WTC11 (cell line): ENCODE results near the gene DDX55. TPM values are rescaled to one million over a fixed set of nuclear protein-coding genes. Genes with fewer than 3 reads are reported as not detected.
"Not testable (repeated sequence)": the region's sequence is repeated elsewhere in the genome, so short reads cannot be mapped to it uniquely, and the experiment has no call there.

ENCODE experiments used
- ATAC-seq: fragments of 200-7000 bp; cut with Tn5 transposase; 2 replicates; pipeline ENCODE4 v1.10.0; 2021; ENCODE audit warnings: mild to moderate bottlenecking, moderate library complexity
- CTCF ChIA-PET: fragments of 300-600 bp; sonication (Branson Sonifier 250); formaldehyde crosslinking; loops from one replicate; lab custom pipeline; 2021; ENCODE audit warnings: antibody characterized with exemption; lab: Charles Lee
- POLR2A ChIA-PET: fragments of 350-600 bp; sonication (Branson Sonifier 250); formaldehyde crosslinking; loops from one replicate; lab custom pipeline; 2021; ENCODE audit warnings: antibody characterized with exemption; lab: Charles Lee
- DNase-seq: peaks from one replicate; pipeline ENCODE4 v3.0.0; 2021; ENCODE audit warnings: low spot score
- H3K27ac Mint-ChIP-seq: 2 replicates; pipeline ENCODE4 v1.8.0; 2021; ENCODE audit warnings: mixed read lengths
- H3K27me3 Mint-ChIP-seq: 2 replicates; pipeline ENCODE4 v1.8.0; 2021; ENCODE audit warnings: low read depth, mild to moderate bottlenecking, moderate library complexity, mixed read lengths
- H3K36me3 Mint-ChIP-seq: 2 replicates; pipeline ENCODE4 v1.8.0; 2021; ENCODE audit warnings: mixed read lengths
- H3K4me1 Mint-ChIP-seq: 2 replicates; pipeline ENCODE4 v1.8.0; 2022; ENCODE audit warnings: mixed read lengths
- H3K4me3 Mint-ChIP-seq: 2 replicates; pipeline ENCODE4 v1.8.0; 2021; ENCODE audit warnings: mild to moderate bottlenecking, moderate library complexity, mixed read lengths
- H3K9me3 Mint-ChIP-seq: 2 replicates; pipeline ENCODE4 v1.8.0; 2021; ENCODE audit warnings: mixed read lengths
- ATF1 ChIP-seq: sonication (generic); formaldehyde crosslinking; IDR thresholded peaks from 2 replicates; pipeline ENCODE4 v1.8.1; 2023; ENCODE audit warnings: mild to moderate bottlenecking, moderate library complexity, missing genetic modification reagents
- ESRRA ChIP-seq: sonication (generic); formaldehyde crosslinking; IDR thresholded peaks from 2 replicates; pipeline ENCODE4 v1.8.1; 2022; ENCODE audit warnings: mild to moderate bottlenecking, missing genetic modification reagents, borderline replicate concordance
- FOXJ3 ChIP-seq: sonication (generic); formaldehyde crosslinking; IDR thresholded peaks from 2 replicates; pipeline ENCODE4 v1.9.0; 2021; ENCODE audit warnings: missing genetic modification reagents, mild to moderate bottlenecking, borderline replicate concordance
- HMGA2 ChIP-seq: fragments of 250-450 bp; sonication (Bioruptor Pico); IDR thresholded peaks from 2 replicates; pipeline ENCODE4 v1.4.0; 2021; ENCODE audit warnings: mild to moderate bottlenecking, moderate library complexity
- MYBL2 ChIP-seq: sonication (generic); formaldehyde crosslinking; IDR thresholded peaks from 2 replicates; pipeline ENCODE4 v1.8.1; 2023; ENCODE audit warnings: mild to moderate bottlenecking, moderate library complexity, missing genetic modification reagents
- NFYB ChIP-seq: sonication (generic); formaldehyde crosslinking; conservative IDR thresholded peaks from 2 replicates; pipeline ENCODE4 v1.8.0; 2022; ENCODE audit warnings: low read depth, missing genetic modification reagents
- NR1H2 ChIP-seq: sonication (generic); formaldehyde crosslinking; IDR thresholded peaks from 2 replicates; pipeline ENCODE4 v1.9.0; 2021; ENCODE audit warnings: mild to moderate bottlenecking, moderate library complexity, missing genetic modification reagents
- OVOL2 ChIP-seq: fragments of 250-450 bp; sonication (Bioruptor Pico); IDR thresholded peaks from 2 replicates; pipeline ENCODE4 v1.9.0; 2021; ENCODE audit warnings: mild to moderate bottlenecking, borderline replicate concordance
- TEAD1 ChIP-seq: sonication (generic); formaldehyde crosslinking; IDR thresholded peaks from 2 replicates; pipeline ENCODE4 v1.8.0; 2022; ENCODE audit warnings: mild to moderate bottlenecking, missing genetic modification reagents
- ZNF263 ChIP-seq: sonication (generic); formaldehyde crosslinking; IDR thresholded peaks from 2 replicates; pipeline ENCODE4 v1.8.1; 2022; ENCODE audit warnings: low read depth, mild to moderate bottlenecking, moderate library complexity, missing genetic modification reagents
- ZNF671 ChIP-seq: fragments of 250-450 bp; sonication (Bioruptor Pico); IDR thresholded peaks from 2 replicates; pipeline ENCODE4 v1.8.0; 2021; ENCODE audit warnings: mild to moderate bottlenecking
- total RNA-seq: library from RNA; stranded (reverse); gene quantifications from 3 replicates; pipeline ENCODE4 v1.2.3, GENCODE V29; 2021
- TF ChIP-seq, protein P1 (sequence below): sonication (generic); formaldehyde crosslinking; IDR thresholded peaks from 2 replicates; pipeline ENCODE4 v1.8.1; 2023; ENCODE audit warnings: mild to moderate bottlenecking, missing genetic modification reagents
- TF ChIP-seq, protein P2 (sequence below): sonication (generic); formaldehyde crosslinking; IDR thresholded peaks from 2 replicates; pipeline ENCODE4 v1.8.0; 2022; ENCODE audit warnings: mild to moderate bottlenecking, missing genetic modification reagents
- TF ChIP-seq, protein P3 (sequence below): fragments of 250-450 bp; sonication (Bioruptor Pico); IDR thresholded peaks from 2 replicates; pipeline ENCODE4 v1.9.0; 2021; ENCODE audit warnings: mild to moderate bottlenecking
- TF ChIP-seq, protein P4 (sequence below): fragments of 250-450 bp; sonication (Bioruptor Pico); IDR thresholded peaks from 2 replicates; pipeline ENCODE4 v1.9.0; 2021; ENCODE audit warnings: mild to moderate bottlenecking, borderline replicate concordance
- TF ChIP-seq, protein P5 (sequence below): sonication (generic); formaldehyde crosslinking; IDR thresholded peaks from 2 replicates; pipeline ENCODE4 v1.8.0; 2022; ENCODE audit warnings: missing genetic modification reagents

The DDX55 gene
- total RNA-seq, 1 experiment from 2014 or later, result 44.2 TPM

DNA sequence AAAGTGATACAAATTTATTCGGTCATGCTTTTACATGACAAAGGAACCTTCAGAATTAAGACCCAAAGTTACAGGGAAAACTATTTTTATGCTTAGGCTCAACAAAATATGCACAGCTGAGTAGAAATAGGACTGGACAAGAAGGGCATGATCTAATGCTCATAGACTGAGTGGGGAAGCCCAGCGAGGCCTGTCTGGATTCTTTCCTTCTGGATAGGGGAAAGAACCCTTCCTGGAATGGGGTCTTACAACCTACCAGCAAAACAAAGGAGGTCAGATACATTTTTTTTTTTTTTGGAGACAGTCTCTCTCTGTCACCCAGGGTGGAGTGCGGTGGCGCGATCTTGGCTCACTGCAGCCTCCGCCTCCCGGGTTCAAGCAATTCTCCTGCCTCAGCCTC lies 2.2 kb upstream of the DDX55 start (continued):
- TF ChIP-seq, protein P1, sequence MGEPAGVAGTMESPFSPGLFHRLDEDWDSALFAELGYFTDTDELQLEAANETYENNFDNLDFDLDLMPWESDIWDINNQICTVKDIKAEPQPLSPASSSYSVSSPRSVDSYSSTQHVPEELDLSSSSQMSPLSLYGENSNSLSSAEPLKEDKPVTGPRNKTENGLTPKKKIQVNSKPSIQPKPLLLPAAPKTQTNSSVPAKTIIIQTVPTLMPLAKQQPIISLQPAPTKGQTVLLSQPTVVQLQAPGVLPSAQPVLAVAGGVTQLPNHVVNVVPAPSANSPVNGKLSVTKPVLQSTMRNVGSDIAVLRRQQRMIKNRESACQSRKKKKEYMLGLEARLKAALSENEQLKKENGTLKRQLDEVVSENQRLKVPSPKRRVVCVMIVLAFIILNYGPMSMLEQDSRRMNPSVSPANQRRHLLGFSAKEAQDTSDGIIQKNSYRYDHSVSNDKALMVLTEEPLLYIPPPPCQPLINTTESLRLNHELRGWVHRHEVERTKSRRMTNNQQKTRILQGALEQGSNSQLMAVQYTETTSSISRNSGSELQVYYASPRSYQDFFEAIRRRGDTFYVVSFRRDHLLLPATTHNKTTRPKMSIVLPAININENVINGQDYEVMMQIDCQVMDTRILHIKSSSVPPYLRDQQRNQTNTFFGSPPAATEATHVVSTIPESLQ, result no peak
- no peak for TF ChIP-seq MYBL2
- TF ChIP-seq, all 79 proteins: peak for 0

DNA sequence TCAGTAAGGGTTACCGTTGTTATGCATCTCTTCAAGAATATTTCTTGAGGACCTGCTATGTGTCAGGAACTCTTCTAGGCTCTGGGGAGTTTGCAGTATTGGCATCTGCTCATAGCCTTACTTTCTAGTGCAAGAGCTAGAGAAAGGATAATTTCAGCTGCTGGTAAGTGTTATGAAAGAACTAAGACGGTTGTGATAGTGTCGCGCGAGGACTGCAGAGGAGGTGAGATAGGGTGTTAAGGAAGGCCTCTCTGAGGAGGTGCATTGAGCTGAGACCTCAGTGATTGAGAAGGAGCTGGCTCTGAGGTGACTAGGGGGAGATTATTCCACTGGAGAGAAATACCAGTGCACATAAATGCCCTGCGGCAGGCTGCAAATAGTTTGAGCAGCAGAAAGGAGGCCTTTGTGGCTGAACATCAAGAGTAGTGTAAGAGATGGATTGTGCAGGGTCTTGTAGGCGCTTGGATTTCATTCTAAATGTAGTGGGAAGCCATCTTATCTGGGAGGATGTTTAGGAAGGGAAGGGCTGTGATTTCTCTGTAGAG lies 824 bp downstream of the DDX55 start:
- Mint-ChIP-seq H3K36me3 (peaks cover 33% of the 10 kb centered on the region), H3K27ac (peak overlapping the region; percentile 55), H3K4me3 (peak overlapping the region; percentile 83), H3K27me3 (no peaks in the 10 kb centered on the region), H3K9me3 (no peaks in the 10 kb centered on the region), H3K4me1 (peaks cover 11% of the 10 kb centered on the region)
- TF ChIP-seq NR1H2 (no peak), ZNF263 (CRISPR knock-in tag) (no peak), FOXJ3 (no peak), ZNF671 (CRISPR knock-in tag) (no peak), HMGA2 (no peak), OVOL2 (no peak), ATF1 (CRISPR knock-in tag) (no peak), TEAD1 (CRISPR knock-in tag) (no peak), NFYB (no peak), ESRRA (CRISPR knock-in tag) (no peak)
- TF ChIP-seq, protein P2, sequence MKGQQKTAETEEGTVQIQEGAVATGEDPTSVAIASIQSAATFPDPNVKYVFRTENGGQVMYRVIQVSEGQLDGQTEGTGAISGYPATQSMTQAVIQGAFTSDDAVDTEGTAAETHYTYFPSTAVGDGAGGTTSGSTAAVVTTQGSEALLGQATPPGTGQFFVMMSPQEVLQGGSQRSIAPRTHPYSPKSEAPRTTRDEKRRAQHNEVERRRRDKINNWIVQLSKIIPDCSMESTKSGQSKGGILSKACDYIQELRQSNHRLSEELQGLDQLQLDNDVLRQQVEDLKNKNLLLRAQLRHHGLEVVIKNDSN (CRISPR knock-in tag), result no peak
- TF ChIP-seq, protein P3, sequence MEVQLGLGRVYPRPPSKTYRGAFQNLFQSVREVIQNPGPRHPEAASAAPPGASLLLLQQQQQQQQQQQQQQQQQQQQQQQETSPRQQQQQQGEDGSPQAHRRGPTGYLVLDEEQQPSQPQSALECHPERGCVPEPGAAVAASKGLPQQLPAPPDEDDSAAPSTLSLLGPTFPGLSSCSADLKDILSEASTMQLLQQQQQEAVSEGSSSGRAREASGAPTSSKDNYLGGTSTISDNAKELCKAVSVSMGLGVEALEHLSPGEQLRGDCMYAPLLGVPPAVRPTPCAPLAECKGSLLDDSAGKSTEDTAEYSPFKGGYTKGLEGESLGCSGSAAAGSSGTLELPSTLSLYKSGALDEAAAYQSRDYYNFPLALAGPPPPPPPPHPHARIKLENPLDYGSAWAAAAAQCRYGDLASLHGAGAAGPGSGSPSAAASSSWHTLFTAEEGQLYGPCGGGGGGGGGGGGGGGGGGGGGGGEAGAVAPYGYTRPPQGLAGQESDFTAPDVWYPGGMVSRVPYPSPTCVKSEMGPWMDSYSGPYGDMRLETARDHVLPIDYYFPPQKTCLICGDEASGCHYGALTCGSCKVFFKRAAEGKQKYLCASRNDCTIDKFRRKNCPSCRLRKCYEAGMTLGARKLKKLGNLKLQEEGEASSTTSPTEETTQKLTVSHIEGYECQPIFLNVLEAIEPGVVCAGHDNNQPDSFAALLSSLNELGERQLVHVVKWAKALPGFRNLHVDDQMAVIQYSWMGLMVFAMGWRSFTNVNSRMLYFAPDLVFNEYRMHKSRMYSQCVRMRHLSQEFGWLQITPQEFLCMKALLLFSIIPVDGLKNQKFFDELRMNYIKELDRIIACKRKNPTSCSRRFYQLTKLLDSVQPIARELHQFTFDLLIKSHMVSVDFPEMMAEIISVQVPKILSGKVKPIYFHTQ (CRISPR knock-in tag), result no peak
- TF ChIP-seq, protein P4, sequence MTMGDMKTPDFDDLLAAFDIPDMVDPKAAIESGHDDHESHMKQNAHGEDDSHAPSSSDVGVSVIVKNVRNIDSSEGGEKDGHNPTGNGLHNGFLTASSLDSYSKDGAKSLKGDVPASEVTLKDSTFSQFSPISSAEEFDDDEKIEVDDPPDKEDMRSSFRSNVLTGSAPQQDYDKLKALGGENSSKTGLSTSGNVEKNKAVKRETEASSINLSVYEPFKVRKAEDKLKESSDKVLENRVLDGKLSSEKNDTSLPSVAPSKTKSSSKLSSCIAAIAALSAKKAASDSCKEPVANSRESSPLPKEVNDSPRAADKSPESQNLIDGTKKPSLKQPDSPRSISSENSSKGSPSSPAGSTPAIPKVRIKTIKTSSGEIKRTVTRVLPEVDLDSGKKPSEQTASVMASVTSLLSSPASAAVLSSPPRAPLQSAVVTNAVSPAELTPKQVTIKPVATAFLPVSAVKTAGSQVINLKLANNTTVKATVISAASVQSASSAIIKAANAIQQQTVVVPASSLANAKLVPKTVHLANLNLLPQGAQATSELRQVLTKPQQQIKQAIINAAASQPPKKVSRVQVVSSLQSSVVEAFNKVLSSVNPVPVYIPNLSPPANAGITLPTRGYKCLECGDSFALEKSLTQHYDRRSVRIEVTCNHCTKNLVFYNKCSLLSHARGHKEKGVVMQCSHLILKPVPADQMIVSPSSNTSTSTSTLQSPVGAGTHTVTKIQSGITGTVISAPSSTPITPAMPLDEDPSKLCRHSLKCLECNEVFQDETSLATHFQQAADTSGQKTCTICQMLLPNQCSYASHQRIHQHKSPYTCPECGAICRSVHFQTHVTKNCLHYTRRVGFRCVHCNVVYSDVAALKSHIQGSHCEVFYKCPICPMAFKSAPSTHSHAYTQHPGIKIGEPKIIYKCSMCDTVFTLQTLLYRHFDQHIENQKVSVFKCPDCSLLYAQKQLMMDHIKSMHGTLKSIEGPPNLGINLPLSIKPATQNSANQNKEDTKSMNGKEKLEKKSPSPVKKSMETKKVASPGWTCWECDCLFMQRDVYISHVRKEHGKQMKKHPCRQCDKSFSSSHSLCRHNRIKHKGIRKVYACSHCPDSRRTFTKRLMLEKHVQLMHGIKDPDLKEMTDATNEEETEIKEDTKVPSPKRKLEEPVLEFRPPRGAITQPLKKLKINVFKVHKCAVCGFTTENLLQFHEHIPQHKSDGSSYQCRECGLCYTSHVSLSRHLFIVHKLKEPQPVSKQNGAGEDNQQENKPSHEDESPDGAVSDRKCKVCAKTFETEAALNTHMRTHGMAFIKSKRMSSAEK (CRISPR knock-in tag), result no peak
- TF ChIP-seq, protein P5, sequence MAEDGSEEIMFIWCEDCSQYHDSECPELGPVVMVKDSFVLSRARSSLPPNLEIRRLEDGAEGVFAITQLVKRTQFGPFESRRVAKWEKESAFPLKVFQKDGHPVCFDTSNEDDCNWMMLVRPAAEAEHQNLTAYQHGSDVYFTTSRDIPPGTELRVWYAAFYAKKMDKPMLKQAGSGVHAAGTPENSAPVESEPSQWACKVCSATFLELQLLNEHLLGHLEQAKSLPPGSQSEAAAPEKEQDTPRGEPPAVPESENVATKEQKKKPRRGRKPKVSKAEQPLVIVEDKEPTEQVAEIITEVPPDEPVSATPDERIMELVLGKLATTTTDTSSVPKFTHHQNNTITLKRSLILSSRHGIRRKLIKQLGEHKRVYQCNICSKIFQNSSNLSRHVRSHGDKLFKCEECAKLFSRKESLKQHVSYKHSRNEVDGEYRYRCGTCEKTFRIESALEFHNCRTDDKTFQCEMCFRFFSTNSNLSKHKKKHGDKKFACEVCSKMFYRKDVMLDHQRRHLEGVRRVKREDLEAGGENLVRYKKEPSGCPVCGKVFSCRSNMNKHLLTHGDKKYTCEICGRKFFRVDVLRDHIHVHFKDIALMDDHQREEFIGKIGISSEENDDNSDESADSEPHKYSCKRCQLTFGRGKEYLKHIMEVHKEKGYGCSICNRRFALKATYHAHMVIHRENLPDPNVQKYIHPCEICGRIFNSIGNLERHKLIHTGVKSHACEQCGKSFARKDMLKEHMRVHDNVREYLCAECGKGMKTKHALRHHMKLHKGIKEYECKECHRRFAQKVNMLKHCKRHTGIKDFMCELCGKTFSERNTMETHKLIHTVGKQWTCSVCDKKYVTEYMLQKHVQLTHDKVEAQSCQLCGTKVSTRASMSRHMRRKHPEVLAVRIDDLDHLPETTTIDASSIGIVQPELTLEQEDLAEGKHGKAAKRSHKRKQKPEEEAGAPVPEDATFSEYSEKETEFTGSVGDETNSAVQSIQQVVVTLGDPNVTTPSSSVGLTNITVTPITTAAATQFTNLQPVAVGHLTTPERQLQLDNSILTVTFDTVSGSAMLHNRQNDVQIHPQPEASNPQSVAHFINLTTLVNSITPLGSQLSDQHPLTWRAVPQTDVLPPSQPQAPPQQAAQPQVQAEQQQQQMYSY, result no peak
- ATAC-seq, result no peak
- CTCF ChIA-PET, result interaction anchor here (0.6 to 1.5 kb wide), 3 partner anchors 16 to 1147 kb away, joined by 3 to 4 read pairs (median 3); no protein-coding TSS in a partner anchor
- no peak for DNase-seq
- POLR2A ChIA-PET, result interaction anchor here (1.3 to 1.4 kb wide), 2 partner anchors 31 to 110 kb away, joined by 3 to 5 read pairs; partner anchors contain the start of gene ATP6V0A2

DNA sequence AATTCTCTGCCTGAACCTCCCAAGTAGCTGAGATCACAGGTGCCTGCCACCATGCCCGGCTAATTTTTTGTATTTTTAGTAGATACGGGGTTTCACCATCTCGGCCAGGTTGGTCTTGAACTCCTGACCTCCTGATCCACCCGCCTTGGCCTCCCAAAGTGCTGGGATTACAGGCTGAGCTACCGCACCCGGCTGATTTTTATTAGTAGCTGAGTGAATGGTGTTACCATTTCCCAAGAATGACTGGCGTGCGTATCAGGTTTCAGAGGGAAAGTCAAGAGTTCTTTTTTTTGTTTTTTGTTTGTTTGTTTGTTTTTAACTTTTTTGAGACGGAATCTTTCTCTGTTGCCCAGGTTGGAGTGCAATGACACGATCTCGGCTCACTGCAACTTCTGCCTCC lies 1.6 kb downstream of the DDX55 start:
- Mint-ChIP-seq H3K4me1 (peaks cover 11% of the 10 kb centered on the region), H3K36me3 (peaks cover 37% of the 10 kb centered on the region), H3K4me3 (peak overlapping the region; percentile 83)
- not testable (repeated sequence) for H3K9me3 Mint-ChIP-seq, H3K27me3 Mint-ChIP-seq, DNase-seq, ATAC-seq, H3K27ac Mint-ChIP-seq
- ChIA-PET POLR2A (interaction anchor here (0.6 kb wide), 1 partner anchor 1400 kb away, joined by 4 read pairs; the partner anchor contains the start of gene B3GNT4), CTCF (interaction anchor here (1.2 kb wide), 1 partner anchor 22 kb away, joined by 3 read pairs; no protein-coding TSS in a partner anchor)
